HepG2 (cell line): ENCODE measurements around the gene UNC5CL. TPM values are rescaled to one million over a fixed set of nuclear protein-coding genes. Genes with fewer than 3 reads are reported as not detected.

Experiments
- AHDC1 ChIP-seq: sonication (generic); formaldehyde crosslinking; IDR thresholded peaks from 2 replicates; pipeline ENCODE4 v1.5.1; 2020; ENCODE audit warnings: mild to moderate bottlenecking, missing genetic modification reagents, borderline replicate concordance
- CENPX ChIP-seq: sonication (generic); formaldehyde crosslinking; IDR thresholded peaks from 2 replicates; pipeline ENCODE4 v1.9.0; 2021; ENCODE audit warnings: mild to moderate bottlenecking, missing genetic modification reagents, moderate library complexity
- CSRNP1 ChIP-seq: sonication (generic); formaldehyde crosslinking; IDR thresholded peaks from 2 replicates; pipeline ENCODE4 v1.8.1; 2023; ENCODE audit warnings: mild to moderate bottlenecking, missing genetic modification reagents
- DNMT1 ChIP-seq: sonication (generic); formaldehyde crosslinking; IDR thresholded peaks from 2 replicates; pipeline ENCODE4 v1.5.1; 2020; ENCODE audit warnings: mild to moderate bottlenecking, missing genetic modification reagents
- FOXK1 ChIP-seq: sonication (generic); formaldehyde crosslinking; IDR thresholded peaks from 2 replicates; pipeline ENCODE4 v1.4.0; 2020; ENCODE audit warnings: low read depth, missing genetic modification reagents, borderline replicate concordance
- KDM5B ChIP-seq: sonication (generic); formaldehyde crosslinking; IDR thresholded peaks from 2 replicates; pipeline ENCODE4 v1.4.0; 2020; ENCODE audit warnings: missing genetic modification reagents, mild to moderate bottlenecking, borderline replicate concordance
- KLF11 ChIP-seq: IDR thresholded peaks from 2 replicates; pipeline ENCODE4 v1.6.1; 2016; ENCODE audit warnings: missing compliant biosample characterization
- LCORL ChIP-seq, 2 experiments: fragments of 450-650 bp in 1 of 2; sonication (generic) in 1 of 2; formaldehyde crosslinking in 1 of 2; IDR thresholded peaks; 2 replicates each; pipeline versions ENCODE4 v1.5.0 to v1.6.1; 2017 to 2020; ENCODE audit warnings: antibody characterized with exemption in 1 of 2, missing genetic modification reagents in 1 of 2
- MLXIP ChIP-seq: sonication (generic); formaldehyde crosslinking; IDR thresholded peaks from 2 replicates; pipeline ENCODE4 v1.9.0; 2021; ENCODE audit warnings: missing genetic modification reagents, borderline replicate concordance
- PHF8 ChIP-seq: sonication (generic); formaldehyde crosslinking; IDR thresholded peaks from 2 replicates; pipeline ENCODE4 v1.5.0; 2020; ENCODE audit warnings: missing genetic modification reagents
- RARA ChIP-seq: IDR thresholded peaks from 2 replicates; pipeline ENCODE4 v1.6.1; 2016; ENCODE audit warnings: missing genetic modification reagents, missing compliant biosample characterization
- SNAI1 ChIP-seq: sonication (generic); formaldehyde crosslinking; IDR thresholded peaks from 2 replicates; pipeline ENCODE4 v1.5.0; 2020; ENCODE audit warnings: mild to moderate bottlenecking, missing genetic modification reagents, borderline replicate concordance
- SP1 ChIP-seq, 2 experiments: fragments of 450-650 bp in 1 of 2; sonication (generic) in 1 of 2; formaldehyde crosslinking in 1 of 2; IDR thresholded peaks; 2 replicates each; pipeline versions ENCODE4 v1.4.0 to v1.6.1; 2016 to 2020; ENCODE audit warnings: missing genetic modification reagents in 1 of 2
- ZBTB26 ChIP-seq: IDR thresholded peaks from 2 replicates; pipeline ENCODE4 v1.6.1; 2016; ENCODE audit warnings: missing compliant biosample characterization, missing genetic modification reagents, borderline replicate concordance
- ZNF253 ChIP-seq: sonication (generic); formaldehyde crosslinking; IDR thresholded peaks from 2 replicates; pipeline ENCODE4 v1.8.0; 2022; ENCODE audit warnings: mild to moderate bottlenecking, missing genetic modification reagents, borderline replicate concordance
- ZNF501 ChIP-seq: sonication (generic); formaldehyde crosslinking; IDR thresholded peaks from 2 replicates; pipeline ENCODE4 v1.5.1; 2020; ENCODE audit warnings: mild to moderate bottlenecking, moderate library complexity, missing genetic modification reagents
- ZSCAN20 ChIP-seq: sonication (generic); formaldehyde crosslinking; IDR thresholded peaks from 2 replicates; pipeline ENCODE4 v1.4.0; 2020; ENCODE audit warnings: missing genetic modification reagents, mild to moderate bottlenecking, borderline replicate concordance
- polyA plus RNA-seq, 8 experiments: library from polyadenylated mRNA; depleted of rRNA in 3 of 8; stranded (reverse) in 7 of 8; unstranded in 1 of 8; fragments of >200 nt; fragmentation: Illumina TruSeq in 4 of 8; extraction: Trizol in 4 of 8; gene quantifications; 2 replicates each; pipeline versions ENCODE4 v1.2.1 to v1.2.3, GENCODE V29; 2011 to 2016; ENCODE audit warnings: low read depth in 4 of 8, missing spikeins in 1 of 8, mixed read lengths in 1 of 8; ENCODE audit not compliant: insufficient read depth in 1 of 8
- total RNA-seq, 5 experiments: library from RNA; depleted of rRNA; stranded (reverse); fragments of >200 nt; fragmentation: Illumina TruSeq; extraction: Trizol; gene quantifications; 2 replicates each; pipeline ENCODE4 v1.2.3, GENCODE V29; 2016; ENCODE audit warnings: low read depth in 1 of 5

Gene UNC5CL
- total and polyA plus RNA-seq, 2 of the 13 experiments (the other 11 are each of a cell fraction or from before 2014, with no cell fraction given): 2.4 to 2.5 TPM

- no peak for TF ChIP-seq ZBTB26 (CRISPR knock-in tag)
- TF ChIP-seq MLXIP (CRISPR knock-in tag): no peak
- TF ChIP-seq SNAI1 (CRISPR knock-in tag): no peak
- no peak for TF ChIP-seq AHDC1 (CRISPR knock-in tag)
- TF ChIP-seq RARA (CRISPR knock-in tag): peak; percentile 75
- TF ChIP-seq LCORL (IDR thresholded peaks at IDR 0.05): no peak
- TF ChIP-seq LCORL (CRISPR knock-in tag; IDR thresholded peaks at IDR 0.05): 0 out of 2 replicates have a peak, but pooled peaks have one; percentile 40
- no peak for TF ChIP-seq ZSCAN20 (CRISPR knock-in tag)
- no peak for TF ChIP-seq KDM5B
- no peak for TF ChIP-seq SP1 (IDR thresholded peaks at IDR 0.05)
- TF ChIP-seq SP1 (CRISPR knock-in tag; IDR thresholded peaks at IDR 0.05): no peak
- no peak for TF ChIP-seq ZNF253 (CRISPR knock-in tag)
- TF ChIP-seq FOXK1 (CRISPR knock-in tag): peak; percentile 30; the same call in 1 of the 2 replicates
- TF ChIP-seq ZNF501 (CRISPR knock-in tag): no peak
- no peak for TF ChIP-seq CSRNP1 (CRISPR knock-in tag)
- no peak for TF ChIP-seq DNMT1 (CRISPR knock-in tag)
- no peak for TF ChIP-seq CENPX (CRISPR knock-in tag)
- no peak for TF ChIP-seq KLF11 (CRISPR knock-in tag)
- TF ChIP-seq PHF8 (CRISPR knock-in tag): 0 out of 2 replicates have a peak, but pooled peaks have one; percentile 22
Observed at GRCh38 chr6:41063884-41064285, 24.9 kb upstream of the UNC5CL start (continued).
